GM19099 (cell line): ENCODE data around the gene AKAP9.

ENCODE experiments used
- POLR2A ChIP-seq: IDR thresholded peaks from 3 replicates; pipeline ENCODE4 v1.6.1; 2011; ENCODE audit warnings: low read depth; ENCODE audit not compliant: insufficient read length; ENCODE audit errors: extremely low read depth

AKAP9 gene

DNA sequence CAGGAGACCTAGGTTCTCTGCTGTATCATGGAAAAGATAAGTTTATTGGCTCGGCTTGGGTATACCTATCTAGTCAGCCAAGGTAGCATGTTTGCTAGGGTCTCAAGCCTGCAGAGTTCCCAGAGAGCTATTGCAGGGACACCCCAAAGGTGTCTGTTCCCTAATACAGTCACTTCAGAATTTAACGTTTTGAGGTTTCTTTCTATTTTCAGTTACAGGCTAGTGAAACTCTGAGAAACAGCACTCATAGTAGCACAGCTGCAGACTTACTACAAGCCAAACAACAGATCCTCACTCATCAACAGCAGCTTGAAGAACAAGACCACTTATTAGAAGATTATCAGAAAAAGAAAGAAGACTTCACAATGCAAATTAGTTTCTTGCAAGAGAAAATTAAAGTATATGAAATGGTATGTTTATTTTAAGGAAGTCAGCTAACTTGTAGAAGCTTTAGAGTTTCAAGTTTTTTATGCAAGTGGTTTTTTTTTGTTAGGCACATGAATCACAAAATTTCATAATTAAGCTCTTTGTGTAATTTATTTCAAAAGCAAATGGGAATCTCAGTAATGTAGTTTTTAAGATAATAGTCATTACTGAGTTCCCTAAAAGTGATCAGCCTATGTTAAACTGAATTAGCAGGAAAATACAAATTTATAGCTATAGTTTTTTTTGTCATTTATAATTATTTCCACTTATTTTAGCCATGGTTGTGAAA is 54.9 kb downstream of the AKAP9 start:
- no peak for TF ChIP-seq POLR2A

GRCh38 chr7:91999631-92000565 is 59.2 kb downstream of the AKAP9 start:
- TF ChIP-seq POLR2A, result no peak

GRCh38 chr7:92002720-92003119 is 62.1 kb downstream of the AKAP9 start:
- no peak for TF ChIP-seq POLR2A

GRCh38 chr7:92006046-92006445 is 65.4 kb downstream of the AKAP9 start:
- no peak for TF ChIP-seq POLR2A

DNA sequence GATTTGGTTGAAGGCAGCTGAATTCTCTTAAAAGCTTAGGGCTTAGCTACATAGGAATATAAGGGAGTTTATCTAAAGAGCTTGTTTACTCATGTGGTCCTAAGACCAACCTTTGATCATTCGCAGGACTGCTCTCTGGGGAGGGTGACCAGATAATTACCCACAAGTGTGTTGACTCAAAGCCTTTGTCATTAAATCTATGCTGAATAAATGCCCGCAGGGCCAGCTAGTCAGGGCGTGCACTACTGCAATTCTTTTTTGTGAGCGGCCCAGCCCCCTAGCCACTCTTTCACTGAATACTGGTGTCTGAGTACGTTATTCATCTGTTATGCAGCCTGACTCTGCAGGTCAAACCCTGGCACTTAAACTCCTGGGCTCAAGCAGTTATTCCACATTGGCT is 69.6 kb downstream of the AKAP9 start:
- no peak for TF ChIP-seq POLR2A

DNA sequence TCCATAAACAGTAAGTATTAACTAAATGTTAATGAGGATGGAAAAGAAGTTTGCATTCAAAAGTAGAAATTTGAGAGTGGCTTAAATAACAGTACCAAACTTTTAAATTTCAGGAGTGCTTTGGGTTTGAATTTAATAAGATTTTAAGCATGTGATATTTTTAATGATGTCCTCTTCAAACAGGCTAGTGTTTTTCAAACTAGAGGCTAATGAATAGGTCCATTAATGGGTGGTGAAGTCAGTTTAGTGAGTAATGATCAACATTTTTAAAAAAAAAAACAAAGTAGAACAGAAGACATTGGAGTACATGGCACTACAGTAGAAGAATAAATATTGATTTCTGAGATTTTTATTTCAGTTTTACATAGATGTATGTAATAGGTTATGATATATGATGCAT is 72.9 kb downstream of the AKAP9 start:
- no peak for TF ChIP-seq POLR2A

GRCh38 chr7:92020636-92021035 is 80.0 kb downstream of the AKAP9 start:
- TF ChIP-seq POLR2A, result no peak

GRCh38 chr7:92025260-92025659 is 84.6 kb downstream of the AKAP9 start:
- no peak for TF ChIP-seq POLR2A

DNA sequence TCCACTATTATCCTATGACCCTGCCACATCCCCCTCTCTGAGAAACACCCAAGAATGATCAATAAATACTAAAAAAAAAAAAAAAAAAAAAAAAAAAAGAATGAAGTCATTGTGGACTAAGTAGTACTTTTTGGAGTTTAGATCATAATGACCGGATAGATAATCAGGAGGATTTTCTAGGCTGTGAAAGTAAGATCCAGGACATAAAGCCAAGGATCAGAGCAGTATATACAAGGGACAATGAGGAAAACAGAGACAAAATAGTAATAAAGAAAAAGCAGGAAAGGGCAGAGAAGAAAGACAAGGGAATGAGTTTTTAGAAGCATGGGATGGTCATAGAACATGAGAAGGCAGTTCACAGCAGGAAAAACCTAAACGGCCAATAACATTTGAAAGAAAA is 87.6 kb downstream of the AKAP9 start:
- no peak for TF ChIP-seq POLR2A

DNA sequence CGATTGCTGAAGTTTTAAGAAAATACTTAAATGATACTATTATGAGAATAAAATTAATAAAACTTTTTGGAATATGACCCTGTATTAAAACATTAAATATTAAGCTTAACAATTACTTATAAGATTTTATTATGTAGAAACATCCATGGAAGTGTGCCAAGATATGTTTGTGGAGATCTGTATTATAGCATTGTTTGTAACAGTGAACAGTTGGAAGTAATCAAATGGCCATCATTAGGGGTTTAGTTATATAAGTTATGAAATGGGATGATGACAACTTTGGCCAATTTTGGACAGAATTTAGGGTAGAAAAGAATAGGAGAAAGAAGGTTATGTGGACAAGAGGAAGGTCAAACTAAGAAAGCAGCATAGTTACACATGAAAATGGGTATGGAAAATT is 88.0 kb downstream of the AKAP9 start:
- TF ChIP-seq POLR2A, result no peak

GRCh38 chr7:92034116-92034515 is 93.5 kb downstream of the AKAP9 start:
- no peak for TF ChIP-seq POLR2A

GRCh38 chr7:92035576-92035975 is 94.9 kb downstream of the AKAP9 start:
- no peak for TF ChIP-seq POLR2A

GRCh38 chr7:92039900-92040299 is 99.2 kb downstream of the AKAP9 start:
- no peak for TF ChIP-seq POLR2A

DNA sequence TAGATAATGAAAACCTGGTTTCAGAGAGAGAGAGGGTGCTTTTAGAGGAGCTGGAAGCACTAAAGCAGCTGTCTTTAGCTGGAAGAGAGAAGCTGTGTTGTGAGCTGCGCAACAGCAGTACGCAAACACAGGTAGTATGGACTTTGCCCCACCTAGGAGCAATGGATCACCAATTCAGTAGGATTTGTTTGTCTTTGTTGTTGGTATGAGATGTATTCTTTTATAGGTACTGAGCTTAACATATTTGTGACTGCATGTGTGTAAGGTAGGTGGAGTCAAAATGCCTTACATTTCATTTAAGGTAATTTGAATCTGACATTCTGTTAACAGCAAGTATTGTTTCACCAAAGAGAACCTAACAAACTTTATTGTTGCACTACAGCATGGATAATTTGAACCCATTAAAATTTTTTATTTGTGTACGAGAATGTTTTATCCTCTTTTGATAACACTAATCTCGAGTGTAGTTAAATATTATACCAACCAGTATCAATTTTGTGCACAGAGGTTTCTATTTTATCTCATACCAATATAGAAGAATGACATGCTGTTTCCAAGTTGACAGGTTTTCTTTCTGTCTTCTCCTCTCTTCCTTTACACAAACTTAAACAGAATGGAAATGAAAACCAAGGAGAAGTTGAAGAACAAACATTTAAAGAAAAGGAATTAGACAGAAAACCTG is 101.5 kb downstream of the AKAP9 start:
- TF ChIP-seq POLR2A, result no peak

GRCh38 chr7:92043098-92043497 is 102.4 kb downstream of the AKAP9 start:
- no peak for TF ChIP-seq POLR2A
